Thyroid gland (tissue), 4 donors: Measurements from ENCODE around the gene SPATS1. TPM values are rescaled to one million over a fixed set of nuclear protein-coding genes. Genes with fewer than 3 reads are reported as not detected.
"Not testable (repeated sequence)": the region's sequence is repeated elsewhere in the genome, so short reads cannot be mapped to it uniquely, and the experiment has no call there.

Experiments used
- DNase-seq, 2 donors: peaks; one replicate each; pipeline ENCODE4 v3.0.0-alpha.2; 2019
- H3K27ac ChIP-seq, 3 donors: fragments of 200-600 bp; sonication (generic); 1 replicate in 2 of 3; 2 replicates in 1 of 3; pipeline ENCODE4 v1.5.1; 2016 to 2019; ENCODE audit warnings: mild to moderate bottlenecking in 1 of 3, moderate library complexity in 1 of 3
- H3K27me3 ChIP-seq: fragments of 200-600 bp; sonication (generic); one replicate; pipeline ENCODE4 v1.5.1; 2019
- H3K36me3 ChIP-seq, 2 donors: fragments of 200-600 bp; sonication (generic); one replicate each; pipeline ENCODE4 v1.5.1; 2016 to 2019
- H3K4me1 ChIP-seq, 2 donors: fragments of 200-600 bp; sonication (generic); one replicate each; pipeline ENCODE4 v1.5.1; 2017 to 2019
- H3K4me3 ChIP-seq, 3 donors: fragments of 200-600 bp; sonication (generic); replicated peaks in 1 of 3; 1 replicate in 2 of 3; 2 replicates in 1 of 3; pipeline ENCODE4 v1.5.1; 2016; ENCODE audit warnings: mild to moderate bottlenecking in 1 of 3
- H3K9me3 ChIP-seq: fragments of 200-600 bp; sonication (generic); one replicate; pipeline ENCODE4 v1.5.1; 2017
- POLR2A ChIP-seq, 2 donors: fragments of 450-650 bp; IDR thresholded peaks; one replicate each; pipeline ENCODE4 v1.6.1; 2017; ENCODE audit warnings: antibody characterized with exemption in 2 of 2, mild to moderate bottlenecking in 2 of 2, moderate library complexity in 1 of 2
- WGBS, 2 donors: methylation state at CpG; one replicate each; pipeline ENCODE4 v1.1.5; 2017; 5-methylcytosine and 5-hydroxymethylcytosine counted together
- intact Hi-C: fragments of 100-400 bp; cut with DNase I; formaldehyde crosslinking; loops from one replicate; pipeline ENCODE4 v1.15.1; 2023
- total RNA-seq, 4 donors: library from RNA; depleted of rRNA; stranded (reverse); fragments of >200 nt; gene quantifications; one replicate each; pipeline ENCODE4 v1.2.3, GENCODE V29; 2016
- TF ChIP-seq, protein P1 (sequence below), 6 experiments: fragments of 200-600 bp in 3 of 6; fragments of 450-650 bp in 3 of 6; sonication (generic) in 3 of 6; IDR thresholded peaks; one replicate each; pipeline ENCODE4 v1.5.1; 2016 to 2019; ENCODE audit warnings: antibody characterized with exemption in 6 of 6, mild to moderate bottlenecking in 2 of 6, inconsistent platforms in 1 of 6, moderate library complexity in 1 of 6

The SPATS1 gene
- total RNA-seq, 4 donors from 2014 or later = not detected

- no peaks in the 10 kb centered on the region for H3K27me3 ChIP-seq
- no peaks in the 10 kb centered on the region for H3K9me3 ChIP-seq
- TF ChIP-seq, protein P1, sequence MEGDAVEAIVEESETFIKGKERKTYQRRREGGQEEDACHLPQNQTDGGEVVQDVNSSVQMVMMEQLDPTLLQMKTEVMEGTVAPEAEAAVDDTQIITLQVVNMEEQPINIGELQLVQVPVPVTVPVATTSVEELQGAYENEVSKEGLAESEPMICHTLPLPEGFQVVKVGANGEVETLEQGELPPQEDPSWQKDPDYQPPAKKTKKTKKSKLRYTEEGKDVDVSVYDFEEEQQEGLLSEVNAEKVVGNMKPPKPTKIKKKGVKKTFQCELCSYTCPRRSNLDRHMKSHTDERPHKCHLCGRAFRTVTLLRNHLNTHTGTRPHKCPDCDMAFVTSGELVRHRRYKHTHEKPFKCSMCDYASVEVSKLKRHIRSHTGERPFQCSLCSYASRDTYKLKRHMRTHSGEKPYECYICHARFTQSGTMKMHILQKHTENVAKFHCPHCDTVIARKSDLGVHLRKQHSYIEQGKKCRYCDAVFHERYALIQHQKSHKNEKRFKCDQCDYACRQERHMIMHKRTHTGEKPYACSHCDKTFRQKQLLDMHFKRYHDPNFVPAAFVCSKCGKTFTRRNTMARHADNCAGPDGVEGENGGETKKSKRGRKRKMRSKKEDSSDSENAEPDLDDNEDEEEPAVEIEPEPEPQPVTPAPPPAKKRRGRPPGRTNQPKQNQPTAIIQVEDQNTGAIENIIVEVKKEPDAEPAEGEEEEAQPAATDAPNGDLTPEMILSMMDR (IDR thresholded peaks at IDR 0.05) = no peak
- no peak for TF ChIP-seq POLR2A (IDR thresholded peaks at IDR 0.05)
- no peak for DNase-seq
- intact Hi-C loops = no loop called here
- H3K4me3 ChIP-seq = no peak overlapping the region
- peaks cover 7 to 35% of the 10 kb centered on the region in 2 donors for H3K36me3 ChIP-seq
- H3K27ac ChIP-seq = no peak overlapping the region
- peaks cover 6 to 7% of the 10 kb centered on the region in 2 donors for H3K4me1 ChIP-seq
- 98 to 100% methylated on average over 3 of the region's 3 CpGs for WGBS, 2 donors
Measured at GRCh38 chr6:44310241-44310640, 32.2 kb upstream of the SPATS1 start.

- Histone ChIP-seq H3K36me3 (peaks cover 7 to 24% of the 10 kb centered on the region in 2 donors), H3K4me3 (no peak overlapping the region), H3K27me3 (no peaks in the 10 kb centered on the region), H3K4me1 (peaks cover 6 to 7% of the 10 kb centered on the region in 2 donors), H3K27ac (no peak overlapping the region), H3K9me3 (no peaks in the 10 kb centered on the region)
- TF ChIP-seq, protein P1 (IDR thresholded peaks at IDR 0.05) = no peak
- TF ChIP-seq POLR2A (IDR thresholded peaks at IDR 0.05) = no peak
- no peak for DNase-seq
- intact Hi-C loops = no loop called here
- WGBS, 2 donors = 53 to 75% methylated on average over 2 of the region's 2 CpGs
Measured at GRCh38 chr6:44311304-44311703, 31.1 kb upstream of the SPATS1 start.

- H3K27ac ChIP-seq = no peak overlapping the region
- H3K36me3 ChIP-seq = peaks cover 7 to 22% of the 10 kb centered on the region in 2 donors
- TF ChIP-seq, protein P1 (IDR thresholded peaks at IDR 0.05) = no peak
- TF ChIP-seq POLR2A (IDR thresholded peaks at IDR 0.05) = no peak
- H3K4me1 ChIP-seq = peaks cover 6 to 7% of the 10 kb centered on the region in 2 donors
- H3K27me3 ChIP-seq = no peaks in the 10 kb centered on the region
- 75 to 85% methylated on average over 3 of the region's 3 CpGs for WGBS, 2 donors
- no peak for DNase-seq
- no peak overlapping the region for H3K4me3 ChIP-seq
- intact Hi-C loops = no loop called here
- H3K9me3 ChIP-seq = no peaks in the 10 kb centered on the region
Measured at GRCh38 chr6:44311767-44312166, 30.7 kb upstream of the SPATS1 start.

DNA sequence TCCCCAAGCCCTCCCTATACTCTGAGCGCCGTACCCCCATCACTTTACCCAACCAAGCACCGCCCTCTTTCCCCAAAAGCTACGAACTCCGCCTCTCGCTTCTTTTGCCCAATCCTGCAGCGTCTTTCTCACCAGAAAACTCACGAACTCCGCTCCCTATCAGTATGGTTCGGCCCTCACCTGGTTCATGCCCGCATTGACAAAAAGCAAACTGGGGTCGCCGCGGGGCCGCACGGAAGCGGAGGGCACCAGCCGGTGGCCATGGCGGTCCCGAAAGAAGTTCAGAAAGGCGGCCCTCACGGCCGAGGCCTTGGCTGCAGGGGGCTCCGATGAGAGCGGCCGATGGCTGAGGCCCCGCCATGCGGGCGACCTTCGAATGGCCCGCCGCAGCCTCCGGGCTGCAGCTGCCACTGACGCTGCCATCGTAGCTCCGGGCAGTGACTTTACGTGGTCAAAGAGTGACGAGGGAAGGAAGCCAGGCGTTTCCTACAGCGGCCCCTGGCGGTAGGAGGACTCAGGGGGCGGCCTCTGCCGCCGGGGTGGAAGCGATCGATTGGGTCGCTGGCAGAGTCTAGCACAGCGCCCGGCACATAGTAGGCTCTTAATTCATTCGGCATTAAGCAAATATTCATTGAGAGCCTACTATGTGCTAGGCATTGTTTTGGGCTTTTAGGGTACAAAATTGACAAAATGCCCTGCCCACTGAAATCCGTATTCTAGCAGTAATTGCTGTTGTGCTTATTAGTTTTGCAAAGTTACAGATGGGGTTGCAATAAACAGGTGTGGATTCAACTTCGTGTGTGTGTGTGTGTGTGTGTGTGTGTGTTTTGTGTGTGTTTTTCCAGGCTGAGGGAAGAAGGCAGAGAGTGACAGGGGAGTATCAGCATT, 29.3 kb upstream of the SPATS1 start, which contains the start of gene AARS2:
Gene AARS2 (minus strand): TSS at position 447 of the 888 bp plus-strand sequence. CDS start 24 bp downstream, at position 423.
- DNase-seq = peak; percentile 81 to 87
- no peaks in the 10 kb centered on the region for H3K9me3 ChIP-seq
- H3K27ac ChIP-seq = peak within 1 kb of the TSS in 2 of 3 donors; percentile 68 to 69
- intact Hi-C loops = no loop called here
- H3K36me3 ChIP-seq = peaks cover 7 to 22% of the 10 kb centered on the region in 2 donors
- H3K4me1 ChIP-seq = peaks cover 6 to 7% of the 10 kb centered on the region in 2 donors
- peak within 1 kb of the TSS; percentile 67 to 86 (median 81) for H3K4me3 ChIP-seq
- TF ChIP-seq, protein P1 (IDR thresholded peaks at IDR 0.05) = peak; percentile 81 to 98 (median 93)
- TF ChIP-seq POLR2A (IDR thresholded peaks at IDR 0.05) = peak in 1 of 2 donors; percentile 47
- 5% methylated on average over 28 to 37 of the region's 52 CpGs for WGBS, 2 donors
- no peaks in the 10 kb centered on the region for H3K27me3 ChIP-seq

DNA sequence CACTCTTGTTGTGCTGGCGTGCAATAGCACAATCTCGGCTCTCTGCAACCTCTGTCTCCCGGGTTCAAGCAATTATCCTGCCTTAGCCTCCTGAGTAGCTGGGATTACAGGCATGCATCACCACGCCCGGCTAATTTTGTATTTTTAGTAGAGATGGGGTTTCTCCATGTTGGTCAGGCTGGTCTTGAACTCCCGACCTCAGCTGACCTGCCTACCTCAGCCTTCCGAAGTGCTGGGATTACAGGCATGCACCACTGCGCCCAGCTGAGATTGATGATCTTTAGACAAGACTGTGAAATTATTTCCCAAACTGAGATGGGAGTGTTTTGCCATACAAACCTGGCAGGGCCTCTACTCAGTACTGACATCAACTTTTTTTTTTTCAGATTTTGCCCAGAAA, 27.8 kb upstream of the SPATS1 start:
- not testable (repeated sequence) for H3K27me3 ChIP-seq

More for the DNA sequence above, 27.8 kb upstream of the SPATS1 start:
- intact Hi-C loops, H3K4me3 ChIP-seq, H3K9me3 ChIP-seq, H3K4me1 ChIP-seq, H3K27ac ChIP-seq, DNase-seq: not testable (repeated sequence)
- WGBS, 2 donors = 86 to 91% methylated on average over 8 of the region's 8 CpGs
- H3K36me3 ChIP-seq = peaks cover under 1 to 13% of the 10 kb centered on the region in 2 donors
